ENCODE results near the gene NUAK1. TPM values are rescaled to one million over a fixed set of nuclear protein-coding genes. Genes with fewer than 3 reads are reported as not detected.

The NUAK1 gene
- total RNA-seq, 1 experiment from 2014 or later: 14.3 TPM

DNA sequence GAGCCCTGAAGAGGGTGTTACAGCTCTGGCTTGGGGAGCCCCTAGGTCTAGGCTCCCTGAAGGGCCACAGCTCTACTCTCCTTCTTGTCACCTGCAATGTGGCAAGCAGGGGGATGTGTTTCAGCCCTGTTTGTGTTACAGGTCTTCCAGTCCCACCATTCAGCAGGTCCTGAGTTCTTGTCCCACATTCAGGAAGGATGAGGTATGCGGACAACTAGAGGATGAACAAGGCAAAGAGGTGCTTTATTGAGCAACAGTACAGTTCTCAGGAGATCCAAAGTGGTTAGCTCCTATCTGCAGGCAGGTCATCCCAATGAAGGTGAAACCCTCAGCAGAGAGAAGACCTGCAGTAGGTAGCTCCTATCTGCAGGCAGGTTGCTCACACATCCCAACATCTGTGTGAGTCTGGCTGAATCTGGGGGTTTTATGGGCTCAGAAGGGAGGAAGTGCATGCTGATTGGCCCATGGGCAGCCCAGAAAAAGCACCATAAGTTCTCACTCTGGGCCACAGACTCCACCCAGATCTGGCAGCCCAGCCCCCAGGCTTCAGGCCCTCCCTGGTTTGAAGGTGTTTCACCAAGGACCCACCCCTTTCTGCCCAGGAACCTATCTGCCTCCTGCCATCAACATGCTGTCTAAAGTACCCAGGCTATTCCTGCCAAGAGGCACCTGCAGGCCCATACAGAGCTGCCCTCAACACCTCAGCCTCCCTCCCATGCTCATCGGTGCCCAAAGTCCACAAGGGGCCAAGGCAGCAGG is 98.9 kb downstream of the NUAK1 start:
- TF ChIP-seq, protein P1, sequence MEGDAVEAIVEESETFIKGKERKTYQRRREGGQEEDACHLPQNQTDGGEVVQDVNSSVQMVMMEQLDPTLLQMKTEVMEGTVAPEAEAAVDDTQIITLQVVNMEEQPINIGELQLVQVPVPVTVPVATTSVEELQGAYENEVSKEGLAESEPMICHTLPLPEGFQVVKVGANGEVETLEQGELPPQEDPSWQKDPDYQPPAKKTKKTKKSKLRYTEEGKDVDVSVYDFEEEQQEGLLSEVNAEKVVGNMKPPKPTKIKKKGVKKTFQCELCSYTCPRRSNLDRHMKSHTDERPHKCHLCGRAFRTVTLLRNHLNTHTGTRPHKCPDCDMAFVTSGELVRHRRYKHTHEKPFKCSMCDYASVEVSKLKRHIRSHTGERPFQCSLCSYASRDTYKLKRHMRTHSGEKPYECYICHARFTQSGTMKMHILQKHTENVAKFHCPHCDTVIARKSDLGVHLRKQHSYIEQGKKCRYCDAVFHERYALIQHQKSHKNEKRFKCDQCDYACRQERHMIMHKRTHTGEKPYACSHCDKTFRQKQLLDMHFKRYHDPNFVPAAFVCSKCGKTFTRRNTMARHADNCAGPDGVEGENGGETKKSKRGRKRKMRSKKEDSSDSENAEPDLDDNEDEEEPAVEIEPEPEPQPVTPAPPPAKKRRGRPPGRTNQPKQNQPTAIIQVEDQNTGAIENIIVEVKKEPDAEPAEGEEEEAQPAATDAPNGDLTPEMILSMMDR (IDR thresholded peaks at IDR 0.05; ENCODE audit: unreplicated experiment): no peak
- H3K4me1 Mint-ChIP-seq (ENCODE audit: low read depth, unreplicated experiment): no peaks in the 10 kb centered on the region
- H3K9me3 Mint-ChIP-seq (ENCODE audit: low read depth, unreplicated experiment): peaks cover 4% of the 10 kb centered on the region
- no peaks in the 10 kb centered on the region for H3K36me3 Mint-ChIP-seq (ENCODE audit: insufficient read depth, unreplicated experiment)
- no TSS peak for BruUV-seq (replicated peaks)
- DNase-seq: no peak
- H3K4me3 Mint-ChIP-seq (ENCODE audit: low read depth, unreplicated experiment): no peak overlapping the region
- intact Hi-C loops (cut with micrococcal nuclease; ENCODE audit: unreplicated experiment): loop anchor here (10.0 kb wide), 1 partner anchor 615 kb away; no protein-coding TSS in a partner anchor
- no peaks in the 10 kb centered on the region for H3K27me3 Mint-ChIP-seq (ENCODE audit: unreplicated experiment)
- H3K27ac Mint-ChIP-seq (ENCODE audit: unreplicated experiment): no peak overlapping the region
- CTCF ChIA-PET: no interaction called here

DNA sequence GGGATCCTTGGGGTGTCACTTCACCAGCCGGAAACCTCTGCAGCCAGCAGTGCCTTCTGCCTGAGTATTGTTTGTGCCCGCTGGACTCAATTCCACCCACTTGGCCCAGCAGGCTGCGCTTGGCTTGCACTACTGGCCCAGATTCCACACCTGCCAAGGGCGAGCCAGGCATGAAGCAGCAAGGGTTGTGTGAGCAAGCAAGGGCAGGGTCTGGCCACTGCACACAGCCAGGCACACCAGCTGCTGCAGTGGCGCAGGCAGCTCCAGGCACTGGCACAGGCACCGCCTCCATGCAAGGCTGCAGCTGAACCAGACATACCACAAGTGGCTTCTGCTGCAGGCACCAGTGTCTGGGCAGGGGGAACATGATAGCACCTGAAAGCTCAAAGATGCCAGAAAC is 99.5 kb downstream of the NUAK1 start:
- no peaks in the 10 kb centered on the region for H3K36me3 Mint-ChIP-seq (ENCODE audit: insufficient read depth, unreplicated experiment)
- CTCF ChIA-PET: no interaction called here
- DNase-seq: no peak
- H3K4me1 Mint-ChIP-seq (ENCODE audit: low read depth, unreplicated experiment): no peaks in the 10 kb centered on the region
- H3K4me3 Mint-ChIP-seq (ENCODE audit: low read depth, unreplicated experiment): no peak overlapping the region
- TF ChIP-seq, protein P1 (IDR thresholded peaks at IDR 0.05; ENCODE audit: unreplicated experiment): no peak
- no peaks in the 10 kb centered on the region for H3K27me3 Mint-ChIP-seq (ENCODE audit: unreplicated experiment)
- no peak overlapping the region for H3K27ac Mint-ChIP-seq (ENCODE audit: unreplicated experiment)
- intact Hi-C loops (cut with micrococcal nuclease; ENCODE audit: unreplicated experiment): loop anchor here (10.0 kb wide), 1 partner anchor 614 kb away; no protein-coding TSS in a partner anchor
- peaks cover 4% of the 10 kb centered on the region for H3K9me3 Mint-ChIP-seq (ENCODE audit: low read depth, unreplicated experiment)
- no TSS peak for BruUV-seq (replicated peaks)

DNA sequence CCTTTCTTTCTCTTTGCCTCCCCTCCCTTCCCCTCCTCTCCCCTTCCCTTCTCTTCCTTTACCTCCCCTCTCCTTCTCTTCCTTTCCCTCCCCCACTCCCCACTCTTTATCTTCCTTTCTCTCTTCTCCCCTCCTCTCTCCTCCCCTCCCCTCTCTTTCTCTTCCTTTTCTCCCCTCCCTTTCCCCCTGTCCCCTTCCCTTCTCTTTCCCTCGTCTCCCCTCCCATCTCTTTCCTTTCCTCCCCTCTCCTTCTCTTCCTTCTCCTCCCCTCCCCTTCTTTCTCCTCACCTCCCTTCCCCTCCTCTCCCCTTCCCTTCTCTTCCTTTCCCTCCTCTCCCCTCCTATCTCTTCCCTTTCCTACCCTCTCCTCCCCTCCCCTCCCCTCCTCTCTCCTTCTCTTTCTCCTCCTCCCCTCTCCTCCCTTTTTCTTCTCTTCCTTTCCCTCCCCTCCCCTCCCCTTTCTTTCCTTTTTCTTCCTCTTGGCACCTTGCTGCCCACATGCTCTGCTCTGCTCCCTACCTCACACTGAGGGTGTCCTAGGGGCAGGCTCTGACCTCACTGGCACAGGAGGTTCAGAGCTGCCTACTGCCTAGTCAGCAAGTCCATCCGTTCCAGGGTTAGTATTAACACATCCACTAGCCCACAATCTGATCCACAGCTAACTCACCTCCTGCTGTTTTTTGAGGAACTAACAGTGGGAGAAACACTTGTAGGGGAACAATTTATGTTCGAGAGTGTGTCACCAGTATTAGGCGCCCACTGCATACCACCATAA is 101.0 kb downstream of the NUAK1 start:
- no TSS peak for BruUV-seq (replicated peaks)

DNA sequence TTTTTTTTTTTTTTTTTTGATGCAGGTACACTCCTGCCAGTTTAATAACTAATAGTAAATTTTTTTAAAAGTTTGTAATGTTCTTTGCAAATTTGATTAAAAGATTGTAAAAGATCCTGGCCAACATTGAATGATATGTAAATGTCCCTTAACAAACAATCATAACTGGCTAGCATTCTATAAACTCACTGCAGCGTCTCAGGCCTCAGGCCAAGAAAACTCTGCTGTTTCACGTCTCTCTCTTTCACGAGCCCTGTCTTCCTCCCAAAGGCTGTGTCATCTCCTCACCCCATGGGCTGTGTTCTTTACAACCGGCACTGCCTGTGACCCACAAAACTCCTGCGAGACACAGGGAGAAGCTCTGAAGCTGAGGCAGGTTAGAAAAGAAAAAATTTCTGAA is 103.3 kb downstream of the NUAK1 start:
- H3K27ac Mint-ChIP-seq (ENCODE audit: unreplicated experiment): no peak overlapping the region
- no peaks in the 10 kb centered on the region for H3K36me3 Mint-ChIP-seq (ENCODE audit: insufficient read depth, unreplicated experiment)
- no peak for DNase-seq
- peaks cover 21% of the 10 kb centered on the region for H3K4me1 Mint-ChIP-seq (ENCODE audit: low read depth, unreplicated experiment)
- no peaks in the 10 kb centered on the region for H3K27me3 Mint-ChIP-seq (ENCODE audit: unreplicated experiment)
- H3K4me3 Mint-ChIP-seq (ENCODE audit: low read depth, unreplicated experiment): no peak overlapping the region
- BruUV-seq (replicated peaks): no TSS peak
- intact Hi-C loops (cut with micrococcal nuclease; ENCODE audit: unreplicated experiment): loop anchor here (10.0 kb wide), 1 partner anchor 611 kb away; no protein-coding TSS in a partner anchor
- CTCF ChIA-PET: no interaction called here
- no peaks in the 10 kb centered on the region for H3K9me3 Mint-ChIP-seq (ENCODE audit: low read depth, unreplicated experiment)
- TF ChIP-seq, protein P1 (IDR thresholded peaks at IDR 0.05; ENCODE audit: unreplicated experiment): no peak

More for the DNA sequence above, 101.0 kb downstream of the NUAK1 start:
- Mint-ChIP-seq H3K27me3 (ENCODE audit: unreplicated experiment) (no peaks in the 10 kb centered on the region), H3K9me3 (ENCODE audit: low read depth, unreplicated experiment) (peaks cover 4% of the 10 kb centered on the region), H3K4me3 (ENCODE audit: low read depth, unreplicated experiment) (no peak overlapping the region), H3K36me3 (ENCODE audit: insufficient read depth, unreplicated experiment) (no peaks in the 10 kb centered on the region), H3K27ac (ENCODE audit: unreplicated experiment) (no peak overlapping the region), H3K4me1 (ENCODE audit: low read depth, unreplicated experiment) (no peaks in the 10 kb centered on the region)
- CTCF ChIA-PET: interaction anchor here (0.6 to 0.7 kb wide), 2 partner anchors 350 to 437 kb away, joined by 6 to 12 read pairs; no protein-coding TSS in a partner anchor
- intact Hi-C loops (cut with micrococcal nuclease; ENCODE audit: unreplicated experiment): loop anchor here (10.0 kb wide), 1 partner anchor 613 kb away; no protein-coding TSS in a partner anchor
- TF ChIP-seq, protein P1 (IDR thresholded peaks at IDR 0.05; ENCODE audit: unreplicated experiment): no peak
- DNase-seq: no peak

Data from Calu3 (cell line).